Testis (tissue), 2 donors: ENCODE data around the gene LRG1.

Source experiments
- CTCF ChIP-seq, 3 experiments: fragments of 450-650 bp in 2 of 3; fragments of 200-600 bp in 1 of 3; sonication (generic) in 1 of 3; IDR thresholded peaks; one replicate each; pipeline ENCODE4 v1.5.1; 2016 to 2019; ENCODE audit warnings: antibody characterized with exemption in 3 of 3, mild to moderate bottlenecking in 2 of 3, moderate library complexity in 1 of 3
- POLR2A ChIP-seq: fragments of 450-650 bp; IDR thresholded peaks from one replicate; pipeline ENCODE4 v1.6.1; 2017; ENCODE audit warnings: antibody characterized with exemption, mild to moderate bottlenecking, moderate library complexity

DNA sequence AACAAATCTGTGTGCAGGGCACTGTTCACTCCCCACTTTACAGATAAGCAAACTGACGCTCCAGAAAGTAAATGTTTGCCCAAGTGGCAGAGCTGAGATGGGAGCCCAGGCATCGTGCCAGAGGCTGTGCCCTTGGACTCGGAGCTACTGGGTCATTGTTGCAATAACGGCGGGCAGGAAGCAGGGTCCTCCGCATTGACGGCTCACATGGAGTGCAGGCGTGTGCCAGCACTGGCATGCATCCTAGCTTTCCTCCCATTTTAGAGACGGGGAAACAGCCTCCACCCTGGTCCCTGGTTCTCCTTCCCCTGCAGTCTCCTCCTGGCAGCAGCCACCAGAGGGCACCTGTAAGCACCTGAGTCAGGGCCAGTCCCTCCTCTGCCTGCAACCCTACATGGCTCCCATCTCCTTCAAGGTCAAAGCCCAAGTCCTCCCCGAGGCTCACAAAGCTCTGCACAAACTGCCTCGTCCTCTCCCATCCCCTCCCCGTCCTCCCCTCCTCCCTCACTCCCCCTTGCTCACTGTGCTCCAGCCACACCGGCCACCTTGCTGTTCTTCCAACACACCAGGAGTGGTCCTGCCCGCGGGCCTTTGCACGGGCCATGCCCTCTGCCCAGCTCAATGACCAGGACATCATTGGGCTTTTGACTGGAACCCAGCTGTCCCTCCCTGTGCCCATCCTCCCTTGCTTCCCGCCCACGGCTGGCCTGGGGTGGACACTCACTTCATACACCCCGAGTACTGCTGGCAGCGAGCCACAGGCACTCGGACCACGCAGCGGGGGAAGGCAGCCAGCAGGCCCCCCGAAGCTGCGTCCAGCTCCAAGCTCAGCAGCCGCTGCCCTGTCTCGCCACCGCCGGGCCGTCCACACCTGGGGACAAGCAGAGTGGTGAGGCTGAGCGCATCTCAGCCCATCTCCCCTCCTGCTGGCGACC is 7.7 kb upstream of the LRG1 start:
- TF ChIP-seq POLR2A (no peak), CTCF (IDR thresholded peaks at IDR 0.05) (no peak)
